Left ventricle myocardium inferior (tissue), 1 donor: Measurements from ENCODE around the gene TNPO2. TPM values are rescaled to one million over a fixed set of nuclear protein-coding genes. Genes with fewer than 3 reads are reported as not detected.
"Not testable (repeated sequence)": the region's sequence is repeated elsewhere in the genome, so short reads cannot be mapped to it uniquely, and the experiment has no call there.

Source experiments
- DNase-seq: peaks from one replicate; pipeline ENCODE4 v3.0.0-alpha.2; 2020
- H3K27ac ChIP-seq: fragments of 200-600 bp; replicated peaks from 2 replicates; pipeline ENCODE4 v1.8.0; 2021
- H3K27me3 ChIP-seq: fragments of 200-600 bp; 2 replicates; pipeline ENCODE4 v1.8.0; 2021; ENCODE audit warnings: low read depth
- H3K36me3 ChIP-seq: fragments of 200-600 bp; 2 replicates; pipeline ENCODE4 v1.8.0; 2021
- H3K4me1 ChIP-seq: fragments of 200-600 bp; 2 replicates; pipeline ENCODE4 v1.8.0; 2021
- H3K4me3 ChIP-seq: fragments of 200-600 bp; 2 replicates; pipeline ENCODE4 v1.8.0; 2021; ENCODE audit warnings: mild to moderate bottlenecking, moderate library complexity
- H3K9me3 ChIP-seq: fragments of 200-600 bp; replicated peaks from 2 replicates; pipeline ENCODE4 v1.8.0; 2021
- intact Hi-C: fragments of 100-400 bp; cut with micrococcal nuclease; formaldehyde crosslinking; loops from one replicate; pipeline ENCODE4 v1.11.0; 2022
- total RNA-seq: library from RNA; stranded (reverse); fragmentation: NEBNext Ultra II Directional; extraction: Animal tissue kit (Norgen Biotek cat#: 25700); gene quantifications from one replicate; pipeline ENCODE4 v1.2.1, GENCODE V29; 2021
- TF ChIP-seq, protein P1 (sequence below): fragments of 200-600 bp; IDR thresholded peaks from 2 replicates; pipeline ENCODE4 v1.8.0; 2021; ENCODE audit warnings: antibody characterized with exemption, mild to moderate bottlenecking, borderline replicate concordance
- donor health status: DM: no; HTN: yes; CAD: no; lungs with severe emphysema.

The TNPO2 gene
- total RNA-seq, 1 donor from 2014 or later = 33.1 TPM

DNA sequence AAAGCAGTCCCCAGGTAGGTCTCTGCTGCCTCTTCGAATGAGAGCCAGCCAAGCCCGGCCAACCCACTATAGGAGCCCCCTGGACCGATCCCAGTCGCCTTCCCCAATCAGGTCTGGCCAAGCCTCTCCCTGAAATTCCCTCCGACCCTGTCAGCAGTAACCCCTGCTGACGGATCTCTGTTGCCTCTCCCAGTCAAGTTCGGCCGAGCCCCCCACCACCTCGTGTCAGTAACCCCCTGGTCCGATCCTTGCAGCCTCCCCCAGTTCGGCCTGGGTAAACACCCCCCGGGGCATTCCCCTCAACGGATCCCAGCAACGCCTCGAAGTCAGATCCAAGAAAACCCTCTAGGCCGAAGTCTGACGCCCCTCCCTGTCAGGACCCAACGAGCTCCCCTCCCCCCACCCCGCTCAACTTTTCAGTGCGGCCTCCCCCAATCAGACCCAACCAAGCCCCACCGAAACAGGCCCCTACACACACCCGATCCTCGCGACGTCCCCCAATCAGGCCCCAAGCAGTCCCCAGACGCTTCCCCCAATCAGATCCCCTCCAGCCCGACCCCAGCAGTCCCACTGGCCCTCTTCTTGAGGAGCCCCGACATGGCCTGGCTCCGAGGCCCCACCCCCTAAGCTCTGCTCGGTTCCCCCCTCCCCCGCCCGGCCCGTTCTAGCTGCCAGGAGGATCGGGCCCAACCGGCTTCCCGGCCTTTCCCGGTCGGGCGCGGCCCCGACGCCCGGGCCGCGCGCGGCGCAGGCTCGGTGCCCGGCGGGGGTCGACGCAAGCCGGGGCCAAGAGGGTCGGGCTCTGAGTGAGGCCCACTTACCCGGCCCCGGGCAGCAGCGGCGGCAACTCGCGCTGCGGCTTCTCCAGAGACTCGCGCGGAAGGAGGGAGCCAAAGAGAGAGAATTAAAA lies 1.8 kb downstream of the TNPO2 start:
- H3K4me3 ChIP-seq = peak overlapping the region; percentile 83
- peak; percentile 66 for DNase-seq
- peak overlapping the region; percentile 96 for H3K27ac ChIP-seq
- H3K4me1 ChIP-seq = peaks cover 46% of the 10 kb centered on the region
- H3K36me3 ChIP-seq = peaks cover 26% of the 10 kb centered on the region
- TF ChIP-seq, protein P1, sequence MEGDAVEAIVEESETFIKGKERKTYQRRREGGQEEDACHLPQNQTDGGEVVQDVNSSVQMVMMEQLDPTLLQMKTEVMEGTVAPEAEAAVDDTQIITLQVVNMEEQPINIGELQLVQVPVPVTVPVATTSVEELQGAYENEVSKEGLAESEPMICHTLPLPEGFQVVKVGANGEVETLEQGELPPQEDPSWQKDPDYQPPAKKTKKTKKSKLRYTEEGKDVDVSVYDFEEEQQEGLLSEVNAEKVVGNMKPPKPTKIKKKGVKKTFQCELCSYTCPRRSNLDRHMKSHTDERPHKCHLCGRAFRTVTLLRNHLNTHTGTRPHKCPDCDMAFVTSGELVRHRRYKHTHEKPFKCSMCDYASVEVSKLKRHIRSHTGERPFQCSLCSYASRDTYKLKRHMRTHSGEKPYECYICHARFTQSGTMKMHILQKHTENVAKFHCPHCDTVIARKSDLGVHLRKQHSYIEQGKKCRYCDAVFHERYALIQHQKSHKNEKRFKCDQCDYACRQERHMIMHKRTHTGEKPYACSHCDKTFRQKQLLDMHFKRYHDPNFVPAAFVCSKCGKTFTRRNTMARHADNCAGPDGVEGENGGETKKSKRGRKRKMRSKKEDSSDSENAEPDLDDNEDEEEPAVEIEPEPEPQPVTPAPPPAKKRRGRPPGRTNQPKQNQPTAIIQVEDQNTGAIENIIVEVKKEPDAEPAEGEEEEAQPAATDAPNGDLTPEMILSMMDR = no peak
- no peaks in the 10 kb centered on the region for H3K9me3 ChIP-seq
- intact Hi-C loops = no loop called here
- no peaks in the 10 kb centered on the region for H3K27me3 ChIP-seq

DNA sequence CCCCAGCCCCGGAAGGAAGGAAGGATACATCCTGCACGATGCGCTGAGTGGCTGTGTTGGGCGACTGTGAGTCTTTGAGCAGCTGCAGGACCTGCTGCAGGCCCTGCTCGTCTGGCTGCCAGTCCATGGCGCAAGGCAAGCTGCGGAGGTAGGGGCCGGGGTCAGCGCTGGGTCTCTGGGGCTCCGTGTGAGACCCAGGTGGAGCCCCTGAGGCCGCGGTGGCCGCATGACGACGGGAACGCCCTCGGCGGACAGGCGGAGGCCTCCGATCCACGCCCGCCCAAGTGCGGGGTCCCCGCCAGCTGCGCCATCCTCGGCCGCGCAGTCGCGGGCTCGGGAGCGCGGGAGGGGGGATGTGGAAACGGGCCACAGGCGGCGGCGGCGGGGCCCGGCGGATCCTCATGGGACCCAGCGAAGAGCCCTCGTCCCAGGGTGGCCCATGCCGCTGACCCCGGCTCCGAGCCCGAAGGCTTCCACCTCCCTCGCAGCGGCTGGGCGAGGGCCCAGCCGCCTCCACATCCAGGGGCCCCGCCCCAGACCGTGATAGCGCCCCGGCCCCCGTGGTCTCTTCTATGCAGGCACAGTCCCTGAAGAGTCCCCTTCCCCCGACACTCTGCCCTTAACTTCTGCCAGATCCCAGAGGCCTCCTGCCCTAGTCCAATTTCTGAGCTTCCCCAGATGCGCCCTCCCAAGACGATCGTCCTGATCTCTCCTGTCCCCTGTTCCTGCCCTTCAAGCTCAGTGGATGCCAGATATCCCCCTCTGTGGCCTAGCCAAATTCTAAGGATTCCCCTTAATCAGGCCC lies 2.7 kb downstream of the TNPO2 start:
- DNase-seq = no peak
- H3K4me1 ChIP-seq = peaks cover 46% of the 10 kb centered on the region
- H3K27me3 ChIP-seq = no peaks in the 10 kb centered on the region
- TF ChIP-seq, protein P1 = no peak
- peaks cover 32% of the 10 kb centered on the region for H3K36me3 ChIP-seq
- peak overlapping the region; percentile 96 for H3K27ac ChIP-seq
- intact Hi-C loops = no loop called here
- peak overlapping the region; percentile 83 for H3K4me3 ChIP-seq
- no peaks in the 10 kb centered on the region for H3K9me3 ChIP-seq

DNA sequence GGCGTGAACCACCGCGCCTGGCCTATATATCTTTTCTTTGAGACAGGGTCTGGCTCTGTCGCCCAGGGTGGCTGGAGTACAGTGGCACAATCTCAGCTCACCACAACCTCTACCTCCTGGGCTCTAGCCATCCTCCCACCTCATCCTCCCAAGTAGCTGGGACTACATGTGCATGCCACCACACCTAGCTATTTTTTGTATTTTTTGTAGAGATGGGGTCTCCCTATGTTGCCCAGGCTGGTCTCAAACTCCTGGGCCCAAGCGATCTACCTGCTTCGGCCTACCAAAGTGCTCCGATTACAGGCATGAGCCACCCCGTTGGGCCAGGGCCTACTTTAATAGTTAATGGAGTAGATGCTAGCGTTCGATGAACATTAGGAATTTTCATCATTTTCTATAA lies 3.4 kb downstream of the TNPO2 start:
- Histone ChIP-seq H3K4me1 (peaks cover 46% of the 10 kb centered on the region), H3K27ac (peak overlapping the region; percentile 96), H3K27me3 (no peaks in the 10 kb centered on the region), H3K4me3 (peak overlapping the region; percentile 83), H3K36me3 (peaks cover 38% of the 10 kb centered on the region), H3K9me3 (no peaks in the 10 kb centered on the region)
- intact Hi-C loops = no loop called here
- no peak for DNase-seq
- TF ChIP-seq, protein P1 = no peak

DNA sequence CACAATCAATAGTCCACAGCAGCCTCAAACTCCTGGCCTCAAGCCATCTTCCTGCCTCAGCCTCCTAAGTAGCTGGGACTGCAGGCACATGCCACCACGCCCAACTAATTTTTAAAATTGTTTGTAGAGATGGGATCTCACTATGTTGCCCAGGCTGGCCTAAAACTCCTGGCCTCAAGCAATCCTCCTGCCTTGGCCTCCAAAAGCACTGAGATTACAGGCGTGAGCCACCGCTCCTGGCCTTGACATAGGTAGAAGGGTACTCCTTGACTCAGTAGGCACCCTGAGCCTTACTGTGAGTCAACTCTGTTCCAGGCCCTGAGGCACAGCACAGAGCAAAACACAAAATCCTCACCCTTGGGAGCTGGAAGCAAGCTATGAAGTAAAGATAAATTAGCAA lies 7.8 kb downstream of the TNPO2 start:
- Histone ChIP-seq H3K27ac (no peak overlapping the region), H3K9me3 (no peaks in the 10 kb centered on the region), H3K4me3 (no peak overlapping the region), H3K4me1 (peaks cover 21% of the 10 kb centered on the region), H3K27me3 (no peaks in the 10 kb centered on the region), H3K36me3 (peaks cover 79% of the 10 kb centered on the region)
- TF ChIP-seq, protein P1 = no peak
- DNase-seq = no peak
- intact Hi-C loops = no loop called here

DNA sequence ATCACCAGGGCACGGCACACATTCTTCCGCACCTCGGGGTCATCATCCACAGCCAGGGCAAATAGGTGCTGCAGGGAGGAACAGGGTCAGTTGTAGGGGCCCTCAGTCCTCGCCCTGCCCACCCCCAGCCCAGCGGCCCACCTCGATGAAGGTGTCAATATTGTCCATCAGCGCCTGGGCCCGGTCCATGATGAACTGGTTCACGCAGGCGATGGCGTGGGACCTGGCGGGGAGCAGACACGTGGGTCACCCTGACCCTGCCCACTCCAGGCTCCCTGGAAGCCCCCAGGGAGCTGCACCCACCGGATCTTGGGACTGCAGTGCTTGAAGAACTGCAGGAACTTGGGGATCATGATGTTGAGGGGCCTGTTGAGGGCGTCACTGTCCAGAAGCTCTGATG lies 8.6 kb downstream of the TNPO2 start:
- H3K4me3 ChIP-seq = no peak overlapping the region
- intact Hi-C loops = no loop called here
- H3K36me3 ChIP-seq = peaks cover 87% of the 10 kb centered on the region

DNA sequence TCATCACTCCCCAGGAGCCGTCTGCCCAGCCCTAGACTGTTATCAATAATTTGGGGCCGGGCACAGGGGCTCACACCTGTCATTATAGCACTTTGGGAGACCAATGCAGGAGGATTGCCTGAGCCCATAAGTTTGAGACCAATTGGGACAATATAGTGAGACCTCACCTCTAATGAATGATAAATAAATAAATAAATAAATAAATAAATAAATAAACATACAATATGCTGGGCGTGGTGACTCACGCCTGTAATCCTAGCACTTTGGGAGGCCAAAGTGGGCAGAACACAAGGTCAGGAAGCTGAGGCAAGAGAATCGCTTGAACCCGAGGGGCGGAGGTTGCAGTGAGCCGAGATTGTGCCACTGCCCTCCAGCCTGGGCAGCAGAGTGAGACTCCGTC lies 10.4 kb downstream of the TNPO2 start:
- H3K4me1 ChIP-seq, intact Hi-C loops, H3K4me3 ChIP-seq, DNase-seq, H3K27ac ChIP-seq, H3K9me3 ChIP-seq, H3K27me3 ChIP-seq: not testable (repeated sequence)
- H3K36me3 ChIP-seq = peaks cover 93% of the 10 kb centered on the region

More for the DNA sequence above, 8.6 kb downstream of the TNPO2 start:
- H3K27ac ChIP-seq = no peak overlapping the region
- H3K4me1 ChIP-seq = peaks cover 12% of the 10 kb centered on the region
- TF ChIP-seq, protein P1 = no peak
- no peak for DNase-seq
- H3K27me3 ChIP-seq = no peaks in the 10 kb centered on the region
- H3K9me3 ChIP-seq = no peaks in the 10 kb centered on the region
